Neural progenitor cell (in vitro differentiated cells): Measurements from ENCODE around the gene IRX4.

Experiments used
- EZH2 ChIP-seq: fragments of 200-600 bp; sonication (generic); IDR thresholded peaks from 2 replicates; pipeline ENCODE4 v1.6.1; 2017; ENCODE audit warnings: antibody characterized with exemption, mild to moderate bottlenecking, moderate library complexity
- TF ChIP-seq, protein P1 (sequence below): fragments of 200-600 bp; sonication (generic); IDR thresholded peaks from 2 replicates; pipeline ENCODE4 v1.5.1; 2017; ENCODE audit warnings: antibody characterized with exemption, mild to moderate bottlenecking

DNA sequence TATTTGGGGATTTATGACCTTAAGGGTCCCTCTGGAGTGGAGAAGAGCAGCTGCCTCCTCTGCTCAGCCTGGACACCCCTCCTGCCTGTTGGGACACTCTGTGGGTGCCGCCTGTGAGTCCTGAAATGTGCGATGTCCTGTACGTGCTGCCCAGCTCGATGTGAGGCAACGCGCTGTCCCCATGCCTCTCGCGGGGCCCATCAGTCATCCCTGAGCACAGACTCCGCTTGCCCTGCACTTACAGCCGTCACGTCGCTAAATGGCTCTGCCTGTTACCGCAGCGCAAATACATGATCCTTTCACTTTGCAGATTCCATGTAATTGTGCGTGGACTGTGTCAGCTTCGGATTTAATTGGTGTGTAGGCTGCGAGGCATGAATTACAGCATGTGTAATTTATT lies 27.1 kb downstream of the IRX4 start:
- TF ChIP-seq EZH2 = no peak
- TF ChIP-seq, protein P1, sequence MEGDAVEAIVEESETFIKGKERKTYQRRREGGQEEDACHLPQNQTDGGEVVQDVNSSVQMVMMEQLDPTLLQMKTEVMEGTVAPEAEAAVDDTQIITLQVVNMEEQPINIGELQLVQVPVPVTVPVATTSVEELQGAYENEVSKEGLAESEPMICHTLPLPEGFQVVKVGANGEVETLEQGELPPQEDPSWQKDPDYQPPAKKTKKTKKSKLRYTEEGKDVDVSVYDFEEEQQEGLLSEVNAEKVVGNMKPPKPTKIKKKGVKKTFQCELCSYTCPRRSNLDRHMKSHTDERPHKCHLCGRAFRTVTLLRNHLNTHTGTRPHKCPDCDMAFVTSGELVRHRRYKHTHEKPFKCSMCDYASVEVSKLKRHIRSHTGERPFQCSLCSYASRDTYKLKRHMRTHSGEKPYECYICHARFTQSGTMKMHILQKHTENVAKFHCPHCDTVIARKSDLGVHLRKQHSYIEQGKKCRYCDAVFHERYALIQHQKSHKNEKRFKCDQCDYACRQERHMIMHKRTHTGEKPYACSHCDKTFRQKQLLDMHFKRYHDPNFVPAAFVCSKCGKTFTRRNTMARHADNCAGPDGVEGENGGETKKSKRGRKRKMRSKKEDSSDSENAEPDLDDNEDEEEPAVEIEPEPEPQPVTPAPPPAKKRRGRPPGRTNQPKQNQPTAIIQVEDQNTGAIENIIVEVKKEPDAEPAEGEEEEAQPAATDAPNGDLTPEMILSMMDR = no peak
